Bronchial epithelial cell (primary cell): ENCODE data around the gene KRCC1. TPM values are rescaled to one million over a fixed set of nuclear protein-coding genes. Genes with fewer than 3 reads are reported as not detected.

Source experiments
- DNase-seq: peaks from one replicate; pipeline ENCODE4 v3.0.0-alpha.2; 2010; ENCODE audit warnings: low read depth
- FAIRE-seq: peaks from 2 replicates; lab custom pipeline; 2011; peaks lifted over from hg19 to GRCh38; lab: Jason Lieb, UNC
- H3K27me3 ChIP-seq: 2 replicates; pipeline ENCODE4 v1.5.1; 2011; ENCODE audit warnings: low read length; ENCODE audit not compliant: control insufficient read depth, insufficient read depth
- H3K36me3 ChIP-seq: 2 replicates; pipeline ENCODE4 v1.5.1; 2011; ENCODE audit warnings: low read length; ENCODE audit not compliant: control insufficient read depth, insufficient read depth
- H3K4me3 ChIP-seq: 2 replicates; pipeline ENCODE4 v1.5.1; 2011; ENCODE audit warnings: mild to moderate bottlenecking, low read depth, low read length, control low read depth
- CTCF ChIP-seq: IDR thresholded peaks from 2 replicates; pipeline ENCODE4 v1.5.1; 2011; ENCODE audit warnings: mild to moderate bottlenecking, moderate library complexity, low read length, control low read depth, inconsistent platforms; ENCODE audit not compliant: insufficient read depth, severe bottlenecking
- total RNA-seq: library from RNA; depleted of rRNA; stranded (reverse); fragments of >200 nt; gene quantifications from 2 replicates; pipeline ENCODE4 v1.2.1, GENCODE V29; 2014

The KRCC1 gene
- total RNA-seq, 1 donor from 2014 or later: 8.4 TPM

GRCh38 chr2:88090446-88091283 lies 35.1 kb upstream of the KRCC1 start:
- Histone ChIP-seq H3K27me3 (no peaks in the 10 kb centered on the region), H3K4me3 (no peak overlapping the region), H3K36me3 (no peaks in the 10 kb centered on the region)
- FAIRE-seq (no peak), DNase-seq (no peak)
- TF ChIP-seq CTCF: no peak

- Histone ChIP-seq H3K4me3 (no peak overlapping the region), H3K27me3 (no peaks in the 10 kb centered on the region), H3K36me3 (no peaks in the 10 kb centered on the region)
- FAIRE-seq (no peak), DNase-seq (no peak)
- TF ChIP-seq CTCF: no peak
These were observed 33.4 kb upstream of the KRCC1 start for GRCh38 chr2:88088999-88089398.

- no peaks in the 10 kb centered on the region for H3K27me3 ChIP-seq
- no peaks in the 10 kb centered on the region for H3K36me3 ChIP-seq
- FAIRE-seq: no peak
- H3K4me3 ChIP-seq: no peak overlapping the region
- DNase-seq: no peak
- no peak for TF ChIP-seq CTCF
These were observed 32.2 kb upstream of the KRCC1 start for GRCh38 chr2:88087763-88088162.

- H3K4me3 ChIP-seq: no peak overlapping the region
- no peak for FAIRE-seq
These were observed 31.5 kb upstream of the KRCC1 start for GRCh38 chr2:88087073-88087472.

GRCh38 chr2:88086401-88086800 lies 30.8 kb upstream of the KRCC1 start:
- Histone ChIP-seq H3K36me3 (no peaks in the 10 kb centered on the region), H3K4me3 (no peak overlapping the region), H3K27me3 (no peaks in the 10 kb centered on the region)
- DNase-seq: no peak
- no peak for FAIRE-seq
- TF ChIP-seq CTCF: no peak

More at GRCh38 chr2:88087073-88087472, 31.5 kb upstream of the KRCC1 start:
- TF ChIP-seq CTCF: no peak
- Histone ChIP-seq H3K36me3 (no peaks in the 10 kb centered on the region), H3K27me3 (no peaks in the 10 kb centered on the region)
- DNase-seq: no peak
